Bronchial epithelial cell (primary cell): ENCODE results near the gene RBM10. TPM values are rescaled to one million over a fixed set of nuclear protein-coding genes. Genes with fewer than 3 reads are reported as not detected.

Experiments used
- DNase-seq: peaks from one replicate; pipeline ENCODE4 v3.0.0-alpha.2; 2010; ENCODE audit warnings: low read depth
- FAIRE-seq: peaks from 2 replicates; lab custom pipeline; 2011; peaks lifted over from hg19 to GRCh38; lab: Jason Lieb, UNC
- H3K27me3 ChIP-seq: 2 replicates; pipeline ENCODE4 v1.5.1; 2011; ENCODE audit warnings: low read length; ENCODE audit not compliant: control insufficient read depth, insufficient read depth
- H3K36me3 ChIP-seq: 2 replicates; pipeline ENCODE4 v1.5.1; 2011; ENCODE audit warnings: low read length; ENCODE audit not compliant: control insufficient read depth, insufficient read depth
- H3K4me3 ChIP-seq: 2 replicates; pipeline ENCODE4 v1.5.1; 2011; ENCODE audit warnings: mild to moderate bottlenecking, low read depth, low read length, control low read depth
- total RNA-seq: library from RNA; depleted of rRNA; stranded (reverse); fragments of >200 nt; gene quantifications from 2 replicates; pipeline ENCODE4 v1.2.1, GENCODE V29; 2014
- TF ChIP-seq, protein P1 (sequence below): IDR thresholded peaks from 2 replicates; pipeline ENCODE4 v1.5.1; 2011; ENCODE audit warnings: mild to moderate bottlenecking, moderate library complexity, low read length, control low read depth, inconsistent platforms; ENCODE audit not compliant: insufficient read depth, severe bottlenecking

The RBM10 gene
- total RNA-seq, 1 donor from 2014 or later: 29.0 TPM

- FAIRE-seq (no peak), DNase-seq (no peak)
- TF ChIP-seq, protein P1, sequence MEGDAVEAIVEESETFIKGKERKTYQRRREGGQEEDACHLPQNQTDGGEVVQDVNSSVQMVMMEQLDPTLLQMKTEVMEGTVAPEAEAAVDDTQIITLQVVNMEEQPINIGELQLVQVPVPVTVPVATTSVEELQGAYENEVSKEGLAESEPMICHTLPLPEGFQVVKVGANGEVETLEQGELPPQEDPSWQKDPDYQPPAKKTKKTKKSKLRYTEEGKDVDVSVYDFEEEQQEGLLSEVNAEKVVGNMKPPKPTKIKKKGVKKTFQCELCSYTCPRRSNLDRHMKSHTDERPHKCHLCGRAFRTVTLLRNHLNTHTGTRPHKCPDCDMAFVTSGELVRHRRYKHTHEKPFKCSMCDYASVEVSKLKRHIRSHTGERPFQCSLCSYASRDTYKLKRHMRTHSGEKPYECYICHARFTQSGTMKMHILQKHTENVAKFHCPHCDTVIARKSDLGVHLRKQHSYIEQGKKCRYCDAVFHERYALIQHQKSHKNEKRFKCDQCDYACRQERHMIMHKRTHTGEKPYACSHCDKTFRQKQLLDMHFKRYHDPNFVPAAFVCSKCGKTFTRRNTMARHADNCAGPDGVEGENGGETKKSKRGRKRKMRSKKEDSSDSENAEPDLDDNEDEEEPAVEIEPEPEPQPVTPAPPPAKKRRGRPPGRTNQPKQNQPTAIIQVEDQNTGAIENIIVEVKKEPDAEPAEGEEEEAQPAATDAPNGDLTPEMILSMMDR: no peak
- H3K36me3 ChIP-seq: no peaks in the 10 kb centered on the region
- H3K27me3 ChIP-seq: no peaks in the 10 kb centered on the region
- H3K4me3 ChIP-seq: no peak overlapping the region
Observed at GRCh38 chrX:47189906-47190305, 44.9 kb downstream of the RBM10 start.

- FAIRE-seq: no peak
- DNase-seq: peak; percentile 78
- Histone ChIP-seq H3K4me3 (peak overlapping the region; percentile 55), H3K27me3 (no peaks in the 10 kb centered on the region), H3K36me3 (no peaks in the 10 kb centered on the region)
- TF ChIP-seq, protein P1: no peak
Observed at GRCh38 chrX:47190445-47191269, 45.6 kb downstream of the RBM10 start.

DNA sequence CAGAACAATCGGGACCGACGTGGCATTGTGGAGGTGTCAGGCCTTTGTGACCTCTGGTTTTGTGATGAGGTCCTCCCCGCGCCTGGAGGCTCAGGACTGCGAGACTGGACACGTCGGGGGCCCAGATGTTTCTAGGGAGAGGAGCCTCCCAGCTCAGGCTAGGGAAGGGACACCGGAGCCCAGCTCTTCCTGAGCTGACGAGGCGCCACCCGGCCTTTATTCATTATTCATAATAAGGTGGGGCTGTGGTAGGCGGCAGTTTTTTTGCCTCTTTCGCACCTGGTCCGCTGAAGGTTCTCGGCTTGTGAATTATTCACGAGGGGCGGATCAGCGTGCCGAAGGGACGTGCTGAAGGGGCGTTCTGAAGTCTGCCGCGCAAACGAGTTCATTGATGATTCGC is 46.3 kb downstream of the RBM10 start:
- H3K36me3 ChIP-seq: no peaks in the 10 kb centered on the region
- H3K4me3 ChIP-seq: peak overlapping the region; percentile 55
- TF ChIP-seq, protein P1: no peak
- peak; percentile 63 for DNase-seq
- FAIRE-seq: no peak
- no peaks in the 10 kb centered on the region for H3K27me3 ChIP-seq

- FAIRE-seq (no peak), DNase-seq (no peak)
- H3K36me3 ChIP-seq: peaks cover 2% of the 10 kb centered on the region
- peak overlapping the region; percentile 55 for H3K4me3 ChIP-seq
- H3K27me3 ChIP-seq: no peaks in the 10 kb centered on the region
- TF ChIP-seq, protein P1: no peak
Observed at GRCh38 chrX:47191806-47192401, 46.9 kb downstream of the RBM10 start.

- TF ChIP-seq, protein P1: peak; percentile 45
- Histone ChIP-seq H3K27me3 (no peaks in the 10 kb centered on the region), H3K36me3 (peaks cover 5% of the 10 kb centered on the region), H3K4me3 (peak within 1 kb of the TSS; percentile 79)
- DNase-seq (peak; percentile 88), FAIRE-seq (peak; percentile 72)
Observed at GRCh38 chrX:47193475-47194193, 48.6 kb downstream of the RBM10 start, which contains the start of gene UBA1. TSS of gene UBA1 (plus strand) at chrX:47193829. CDS start at chrX:47198803, 4,974 bp downstream.
